H1 (cell line): ENCODE data around the gene ICE1. TPM values are rescaled to one million over a fixed set of nuclear protein-coding genes. Genes with fewer than 3 reads are reported as not detected.

Source experiments
- CTCF ChIA-PET: fragments of 300-600 bp; sonication (Branson Sonifier 250); formaldehyde crosslinking; loops from one replicate; lab custom pipeline; 2021; ENCODE audit not compliant: partially characterized antibody; lab: Charles Lee
- POLR2A ChIA-PET: fragments of 300-600 bp; sonication (Branson Sonifier 250); formaldehyde crosslinking; loops from one replicate; lab custom pipeline; 2021; ENCODE audit warnings: inconsistent platforms; ENCODE audit not compliant: partially characterized antibody; lab: Charles Lee
- DNase-seq, 2 experiments: peaks; one replicate each; pipeline versions ENCODE4 v3.0.0 to v3.0.0-alpha.2; 2010 to 2022; ENCODE audit warnings: low spot score in 2 of 2, low read depth in 1 of 2, mixed read lengths in 1 of 2
- FAIRE-seq: peaks from 2 replicates; lab custom pipeline; 2011; peaks lifted over from hg19 to GRCh38; lab: Jason Lieb, UNC
- H2AFZ ChIP-seq: 2 replicates; pipeline ENCODE4 v1.8.1; 2012; ENCODE audit warnings: low read length, inconsistent platforms
- H2AK5ac ChIP-seq: 2 replicates; pipeline ENCODE4 v1.6.1; 2013; ENCODE audit warnings: low read depth, low read length
- H2BK120ac ChIP-seq: replicated peaks from 2 replicates; pipeline ENCODE3; 2013; ENCODE audit warnings: low read depth, low read length, inconsistent platforms
- H2BK12ac ChIP-seq: 2 replicates; pipeline ENCODE4 v1.6.1; 2013; ENCODE audit warnings: low read depth, low read length
- H2BK15ac ChIP-seq: 2 replicates; pipeline ENCODE4 v1.6.1; 2013; ENCODE audit warnings: low read length
- H2BK20ac ChIP-seq: 2 replicates; pipeline ENCODE4 v1.6.1; 2013; ENCODE audit warnings: low read length
- H2BK5ac ChIP-seq: 2 replicates; pipeline ENCODE4 v1.6.1; 2013; ENCODE audit warnings: low read depth, low read length
- H3K14ac ChIP-seq: 2 replicates; pipeline ENCODE4 v1.6.1; 2013; ENCODE audit warnings: inconsistent platforms; ENCODE audit not compliant: insufficient read length
- H3K18ac ChIP-seq: 2 replicates; pipeline ENCODE4 v1.6.1; 2013; ENCODE audit warnings: low read length; ENCODE audit errors: extremely low read depth
- H3K23ac ChIP-seq: 2 replicates; pipeline ENCODE4 v1.6.1; 2013; ENCODE audit warnings: inconsistent platforms; ENCODE audit not compliant: insufficient read length
- H3K23me2 ChIP-seq: 2 replicates; pipeline ENCODE4 v1.6.1; 2013; ENCODE audit warnings: low read depth, low read length
- H3K27ac ChIP-seq: 2 replicates; pipeline ENCODE4 v1.6.1; 2011; ENCODE audit warnings: low read depth, low read length, inconsistent platforms
- H3K27me3 ChIP-seq, 4 experiments: replicated peaks in 1 of 4; 1 replicate in 1 of 4; 2 replicates in 3 of 4; pipeline versions ENCODE4 v1.6.1 to v1.8.1; 2011 to 2013; ENCODE audit warnings: low read length in 3 of 4, mild to moderate bottlenecking in 3 of 4, inconsistent platforms in 2 of 4, mixed read lengths in 2 of 4, moderate library complexity in 1 of 4; ENCODE audit not compliant: control insufficient read depth in 3 of 4, insufficient read depth in 3 of 4; ENCODE audit errors: extremely low read depth in 1 of 4
- H3K36me3 ChIP-seq, 4 experiments: 2 replicates each; pipeline versions ENCODE4 v1.6.1 to v1.8.1; 2011 to 2013; ENCODE audit warnings: mild to moderate bottlenecking in 4 of 4, low read length in 3 of 4, moderate library complexity in 2 of 4, control low read depth in 1 of 4, inconsistent platforms in 1 of 4; ENCODE audit not compliant: insufficient read depth in 4 of 4, control insufficient read depth in 2 of 4
- H3K4ac ChIP-seq: replicated peaks from 2 replicates; pipeline ENCODE3; 2013; ENCODE audit warnings: low read length, low read depth, mixed read lengths, inconsistent platforms; ENCODE audit not compliant: insufficient read length
- H3K4me1 ChIP-seq, 4 experiments: replicated peaks in 1 of 4; 1 replicate in 1 of 4; 2 replicates in 3 of 4; pipeline versions ENCODE4 v1.6.1 to v1.8.1; 2011 to 2013; ENCODE audit warnings: low read length in 3 of 4, inconsistent platforms in 2 of 4, mixed read lengths in 1 of 4; ENCODE audit not compliant: insufficient read depth in 4 of 4, control insufficient read depth in 3 of 4
- H3K4me2 ChIP-seq, 2 experiments: 2 replicates each; pipeline versions ENCODE4 v1.6.1 to v1.8.1; 2011 to 2013; ENCODE audit warnings: low read depth in 2 of 2, low read length in 2 of 2, control low read depth in 1 of 2, inconsistent platforms in 1 of 2, mild to moderate bottlenecking in 1 of 2; ENCODE audit not compliant: insufficient read depth in 1 of 2
- H3K4me3 ChIP-seq, 4 experiments: fragments of 200-600, 300-600 bp in 1 of 4; sonication (generic), shearing (Covaris generic), sonication (Bioruptor Twin) in 1 of 4; 2 replicates each; pipeline versions ENCODE4 v1.5.1 to v1.8.1; 2011 to 2016; ENCODE audit warnings: low read length in 4 of 4, low read depth in 3 of 4, control low read depth in 2 of 4, inconsistent platforms in 2 of 4, mild to moderate bottlenecking in 2 of 4, mixed read lengths in 1 of 4, moderate library complexity in 1 of 4; ENCODE audit not compliant: insufficient read depth in 2 of 4; ENCODE audit errors: extremely low read depth in 1 of 4
- H3K56ac ChIP-seq: replicated peaks from 2 replicates; pipeline ENCODE3; 2013; ENCODE audit warnings: low read depth, mild to moderate bottlenecking, mixed read lengths, low read length, inconsistent platforms; ENCODE audit not compliant: insufficient read length
- H3K79me1 ChIP-seq: 2 replicates; pipeline ENCODE4 v1.6.1; 2013; ENCODE audit warnings: low read depth, low read length, control low read depth
- H3K79me2 ChIP-seq, 2 experiments: 2 replicates each; pipeline versions ENCODE4 v1.6.1 to v1.8.1; 2012 to 2013; ENCODE audit warnings: low read length in 2 of 2, mild to moderate bottlenecking in 2 of 2, inconsistent platforms in 1 of 2; ENCODE audit not compliant: insufficient read depth in 2 of 2, control insufficient read depth in 1 of 2
- H3K9ac ChIP-seq, 4 experiments: replicated peaks in 1 of 4; 1 replicate in 1 of 4; 2 replicates in 3 of 4; pipeline versions ENCODE4 v1.6.1 to v1.8.1; 2011 to 2013; ENCODE audit warnings: low read depth in 3 of 4, low read length in 3 of 4, control low read depth in 2 of 4, mild to moderate bottlenecking in 2 of 4, moderate library complexity in 2 of 4, inconsistent platforms in 1 of 4; ENCODE audit errors: extremely low read depth in 1 of 4
- H3K9me3 ChIP-seq, 2 experiments: 2 replicates each; pipeline versions ENCODE4 v1.6.1 to v1.8.1; 2012 to 2013; ENCODE audit warnings: mild to moderate bottlenecking in 2 of 2, moderate library complexity in 2 of 2, control low read depth in 1 of 2, inconsistent platforms in 1 of 2, low read depth in 1 of 2, low read length in 1 of 2, mixed read lengths in 1 of 2; ENCODE audit not compliant: insufficient read depth in 2 of 2
- H4K20me1 ChIP-seq, 2 experiments: replicated peaks in 1 of 2; 2 replicates each; pipeline versions ENCODE3 to v1.8.1; 2011 to 2013; ENCODE audit warnings: inconsistent platforms in 2 of 2, low read length in 2 of 2, mild to moderate bottlenecking in 1 of 2; ENCODE audit not compliant: insufficient read depth in 2 of 2, control insufficient read depth in 1 of 2
- H4K5ac ChIP-seq: 2 replicates; pipeline ENCODE4 v1.6.1; 2013; ENCODE audit warnings: low read length, low read depth, mixed read lengths, inconsistent platforms; ENCODE audit not compliant: insufficient read length
- H4K8ac ChIP-seq: 2 replicates; pipeline ENCODE4 v1.8.0; 2013; ENCODE audit warnings: mild to moderate bottlenecking, moderate library complexity, low read length, inconsistent platforms; ENCODE audit not compliant: insufficient read depth; ENCODE audit errors: extremely low read depth
- H4K91ac ChIP-seq: replicated peaks from 2 replicates; pipeline ENCODE3; 2013; ENCODE audit warnings: low read length, mixed read lengths, inconsistent platforms; ENCODE audit not compliant: insufficient read length
- CREB1 ChIP-seq: IDR thresholded peaks from 2 replicates; pipeline ENCODE4 v1.6.1; 2012; ENCODE audit warnings: inconsistent platforms
- EP300 ChIP-seq, 2 experiments: IDR thresholded peaks; 1 replicate in 1 of 2; 2 replicates in 1 of 2; pipeline ENCODE4 v1.6.1; 2011 to 2012; ENCODE audit warnings: low read depth in 2 of 2, low read length in 2 of 2, mild to moderate bottlenecking in 2 of 2, borderline replicate concordance in 1 of 2, inconsistent platforms in 1 of 2, moderate library complexity in 1 of 2
- FOSL1 ChIP-seq: IDR thresholded peaks from 2 replicates; pipeline ENCODE4 v1.6.1; 2011; ENCODE audit warnings: mild to moderate bottlenecking, low read depth, low read length, moderate library complexity; ENCODE audit not compliant: insufficient read depth
- JUN ChIP-seq: IDR thresholded peaks from 2 replicates; pipeline ENCODE4 v1.6.1; 2011; ENCODE audit warnings: low read depth, mild to moderate bottlenecking, improper control_type of control experiment, low read length
- KDM4A ChIP-seq: IDR thresholded peaks from one replicate; pipeline ENCODE4 v1.7.1; 2012; ENCODE audit warnings: low read depth, mild to moderate bottlenecking, moderate library complexity, low read length, inconsistent platforms; ENCODE audit not compliant: severe bottlenecking
- RAD21 ChIP-seq, 2 experiments: IDR thresholded peaks in 1 of 2; conservative IDR thresholded peaks in 1 of 2; 2 replicates each; pipeline ENCODE4 v1.6.1; 2011; ENCODE audit warnings: low read depth in 2 of 2, low read length in 2 of 2, improper control_type of control experiment in 1 of 2, inconsistent platforms in 1 of 2, mild to moderate bottlenecking in 1 of 2, moderate library complexity in 1 of 2
- RXRA ChIP-seq: IDR thresholded peaks from 2 replicates; pipeline ENCODE4 v1.6.1; 2011; ENCODE audit warnings: low read depth, mild to moderate bottlenecking, low read length, moderate library complexity; ENCODE audit not compliant: insufficient read depth
- SIN3A ChIP-seq, 2 experiments: IDR thresholded peaks in 1 of 2; conservative IDR thresholded peaks in 1 of 2; 2 replicates each; pipeline ENCODE4 v1.6.1; 2011 to 2012; ENCODE audit warnings: low read length in 2 of 2, improper control_type of control experiment in 1 of 2, low read depth in 1 of 2, mild to moderate bottlenecking in 1 of 2
- TAF1 ChIP-seq: IDR thresholded peaks from 2 replicates; pipeline ENCODE4 v1.6.1; 2011; ENCODE audit warnings: mild to moderate bottlenecking, low read depth, low read length
- TCF12 ChIP-seq: IDR thresholded peaks from 2 replicates; pipeline ENCODE4 v1.6.1; 2011; ENCODE audit warnings: low read depth, mild to moderate bottlenecking, low read length
- TEAD4 ChIP-seq: IDR thresholded peaks from 2 replicates; pipeline ENCODE4 v1.6.1; 2012; ENCODE audit warnings: low read depth, low read length, inconsistent platforms, mixed read lengths
- WGBS, 2 experiments: shearing (Covaris generic) in 1 of 2; methylation state at CpG; one replicate each; pipeline versions ENCODE4 v1.1.6 to v1.1.7; 2013 to 2015; ENCODE audit warnings: low lambda C conversion rate in 2 of 2, mixed read lengths in 2 of 2, inconsistent platforms in 1 of 2, low coverage in 1 of 2, missing lambda C conversion rate in 1 of 2; ENCODE audit not compliant: insufficient replicate concordance in 2 of 2, insufficient coverage in 1 of 2, insufficient read length in 1 of 2; ENCODE audit errors: extremely low coverage in 1 of 2, missing lambda C conversion rate in 1 of 2; 5-methylcytosine and 5-hydroxymethylcytosine counted together
- polyA plus RNA-seq, 7 experiments: library from polyadenylated mRNA; depleted of rRNA in 3 of 7; stranded (reverse) in 5 of 7; unstranded in 2 of 7; fragments of >200 nt in 5 of 7; fragments of 200-250 nt in 2 of 7; gene quantifications; 1 replicate in 5 of 7; 2 replicates in 1 of 7; 4 replicates in 1 of 7; pipeline versions ENCODE4 v1.2.1 to v1.2.3, GENCODE V29; 2011 to 2013; ENCODE audit warnings: missing spikeins in 2 of 7, mixed read lengths in 2 of 7
- total RNA-seq: library from RNA; stranded (reverse); fragmentation: NEBNext Ultra II Directional; extraction: Animal tissue kit (Norgen Biotek cat#: 25700); gene quantifications from 2 replicates; pipeline ENCODE4 v1.2.1, GENCODE V29; 2021
- TF ChIP-seq, protein P1 (sequence below): IDR thresholded peaks from 2 replicates; pipeline ENCODE4 v1.6.1; 2011; ENCODE audit warnings: low read depth, mild to moderate bottlenecking, low read length; ENCODE audit not compliant: insufficient read depth

The ICE1 gene
- total and polyA plus RNA-seq, 2 of the 8 experiments (the other 6 are each of a cell fraction or from before 2014, with no cell fraction given) = 11.8 to 53.9 TPM

DNA sequence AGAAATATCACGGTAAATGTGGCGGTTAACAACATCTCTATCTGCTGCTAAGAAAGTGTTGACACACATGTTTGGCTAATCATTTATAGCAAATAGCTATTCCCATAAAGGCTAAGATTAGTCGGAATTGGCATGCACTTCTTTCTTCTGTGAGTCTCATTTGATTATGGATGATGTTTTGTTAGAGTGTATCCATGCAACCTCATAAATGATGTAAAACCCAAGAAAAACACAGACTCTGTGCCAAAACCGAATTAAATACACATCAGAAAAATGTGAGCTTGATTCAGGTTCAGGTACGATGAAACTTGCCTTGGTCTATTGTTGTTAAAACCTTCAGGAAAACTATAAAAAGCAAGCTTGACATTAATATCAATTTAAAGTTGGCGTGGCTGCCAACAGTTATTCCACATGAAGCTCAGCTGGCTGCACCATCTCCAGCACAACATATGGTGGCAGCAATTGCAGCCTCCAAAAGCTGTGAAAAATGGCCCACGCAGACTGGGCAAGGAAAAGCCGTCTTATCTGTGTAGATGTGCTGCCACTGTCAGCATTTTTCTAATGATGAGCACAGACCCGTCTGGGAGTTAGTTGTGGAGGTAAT lies 41.1 kb upstream of the ICE1 start:
- H3K4me1 ChIP-seq = peaks cover 0 to 4% (median 1%) of the 10 kb centered on the region in 4 experiments; a peak in 2 of 7 replicates
- H2BK120ac ChIP-seq = no peak overlapping the region
- H3K14ac ChIP-seq = no peak overlapping the region
- H2BK5ac ChIP-seq = no peak overlapping the region
- no peak overlapping the region for H3K23ac ChIP-seq
- no peak overlapping the region for H3K4ac ChIP-seq
- WGBS, 2 experiments = 92% methylated on average over 9 of the region's 9 CpGs; no CpG with 5 or more reads in 1 of the 2 experiments
- no peaks in the 10 kb centered on the region for H3K23me2 ChIP-seq
- no peak overlapping the region for H2BK12ac ChIP-seq
- peaks cover 0 to 12% of the 10 kb centered on the region in 2 experiments; a peak in 1 of 4 replicates for H3K9me3 ChIP-seq
- no peak overlapping the region for H4K91ac ChIP-seq
- TF ChIP-seq SIN3A (conservative IDR thresholded peaks at IDR 0.05 in 1 of 2, IDR thresholded peaks at IDR 0.05 in 1 of 2; ENCODE audit: low read depth in 1 of 2, low read length in 2 of 2) (no peak), RAD21 (IDR thresholded peaks at IDR 0.05 in 1 of 2, conservative IDR thresholded peaks at IDR 0.05 in 1 of 2; ENCODE audit: low read depth in 2 of 2, low read length in 2 of 2) (no peak), CREB1 (no peak), KDM4A (no peak), TEAD4 (no peak), TAF1 (no peak), TCF12 (no peak), JUN (no peak), FOSL1 (no peak), RXRA (no peak), EP300 (IDR thresholded peaks at IDR 0.05; ENCODE audit: borderline replicate concordance in 1 of 2, low read depth in 2 of 2, low read length in 2 of 2) (no peak)
- TF ChIP-seq, protein P1, sequence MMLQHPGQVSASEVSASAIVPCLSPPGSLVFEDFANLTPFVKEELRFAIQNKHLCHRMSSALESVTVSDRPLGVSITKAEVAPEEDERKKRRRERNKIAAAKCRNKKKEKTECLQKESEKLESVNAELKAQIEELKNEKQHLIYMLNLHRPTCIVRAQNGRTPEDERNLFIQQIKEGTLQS = no peak
- no peaks in the 10 kb centered on the region for H3K79me2 ChIP-seq
- H3K4me2 ChIP-seq = no peak overlapping the region
- no peak overlapping the region for H2AK5ac ChIP-seq
- H3K79me1 ChIP-seq = no peaks in the 10 kb centered on the region
- no peak overlapping the region for H3K9ac ChIP-seq
- DNase-seq (no peak), FAIRE-seq (no peak)
- H2BK20ac ChIP-seq = no peak overlapping the region
- H3K27me3 ChIP-seq = no peaks in the 10 kb centered on the region
- H2BK15ac ChIP-seq = no peak overlapping the region
- H4K8ac ChIP-seq = no peak overlapping the region
- H3K4me3 ChIP-seq = no peak overlapping the region
- no peak overlapping the region for H2AFZ ChIP-seq
- CTCF ChIA-PET = interaction anchor here (0.7 to 1.5 kb wide), 5 partner anchors 14 to 513 kb away, joined by 3 to 7 read pairs (median 3); no protein-coding TSS in a partner anchor
- no peak overlapping the region for H4K5ac ChIP-seq
- no peak overlapping the region for H3K56ac ChIP-seq
- no peaks in the 10 kb centered on the region for H3K36me3 ChIP-seq
- no peaks in the 10 kb centered on the region for H4K20me1 ChIP-seq
- H3K27ac ChIP-seq = no peak overlapping the region
- no peak overlapping the region for H3K18ac ChIP-seq
- POLR2A ChIA-PET = no interaction called here
